OCI-M2 (cell line): ENCODE results near the gene PHF8.

Source experiments
- DNase-seq: peaks from one replicate; lab custom pipeline; 2025; ENCODE audit not compliant: unreplicated experiment; lab: John Stamatoyannopoulos, UW

Gene PHF8

DNA sequence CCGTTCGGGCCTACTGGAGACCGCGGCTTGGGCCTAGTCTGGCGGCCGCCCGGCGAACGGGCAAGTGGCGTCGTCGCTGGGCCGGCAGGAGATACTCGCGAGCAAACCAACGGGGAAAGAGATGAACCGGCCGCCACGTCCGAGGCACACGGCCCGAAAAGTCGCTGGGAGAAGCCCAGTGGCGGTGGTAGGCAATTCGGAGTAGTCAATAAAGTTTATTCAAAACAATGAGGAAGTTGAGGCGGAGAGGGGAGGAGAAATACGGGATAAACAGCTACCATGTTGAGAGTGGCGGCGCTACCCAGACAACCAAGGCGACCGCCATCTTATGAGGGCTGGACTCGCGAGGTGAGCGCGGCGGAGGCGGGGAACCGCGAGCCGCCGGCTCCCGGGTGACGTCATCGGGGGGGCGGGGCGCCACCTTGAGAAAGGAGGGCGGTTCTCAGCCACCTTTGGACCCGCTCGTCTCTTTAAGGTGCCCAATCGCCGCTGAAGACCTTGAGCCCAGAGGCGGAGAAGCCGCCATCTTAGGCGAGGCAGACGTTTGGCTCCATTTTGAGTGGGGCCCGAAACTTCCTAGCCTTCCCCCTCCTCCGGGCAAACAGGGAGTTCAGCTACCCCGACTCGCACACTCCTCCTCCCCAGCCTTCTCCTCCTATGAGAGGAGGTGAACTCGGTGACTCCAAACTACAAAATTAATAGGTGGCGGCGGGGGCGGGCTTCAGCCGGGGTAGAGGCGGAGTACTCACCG, at the start of gene PHF8:
Gene PHF8, minus strand, starts transcription at position 348 of the 751 bp plus-strand sequence. CDS start 1,745 bp downstream, outside the sequence.
- DNase-seq: peak; percentile 93

DNA sequence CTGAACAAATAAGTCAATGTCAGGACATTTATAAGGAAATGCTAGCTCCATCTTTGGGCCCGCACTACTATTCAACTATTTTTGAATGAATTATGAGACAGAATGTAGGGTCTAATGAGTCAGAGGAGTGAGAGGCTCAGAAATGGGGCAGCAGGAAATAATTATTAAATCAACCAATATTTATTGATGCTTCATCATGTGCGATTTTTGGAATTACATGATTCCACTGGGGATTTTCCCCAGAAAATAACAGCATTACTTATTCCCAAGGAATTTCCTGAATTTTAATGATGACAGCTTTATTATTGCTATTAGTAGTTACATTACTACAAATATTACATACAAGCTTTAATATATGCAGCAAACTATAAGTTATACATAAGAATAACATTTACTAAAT, 49.3 kb upstream of the PHF8 start:
- DNase-seq: no peak

DNA sequence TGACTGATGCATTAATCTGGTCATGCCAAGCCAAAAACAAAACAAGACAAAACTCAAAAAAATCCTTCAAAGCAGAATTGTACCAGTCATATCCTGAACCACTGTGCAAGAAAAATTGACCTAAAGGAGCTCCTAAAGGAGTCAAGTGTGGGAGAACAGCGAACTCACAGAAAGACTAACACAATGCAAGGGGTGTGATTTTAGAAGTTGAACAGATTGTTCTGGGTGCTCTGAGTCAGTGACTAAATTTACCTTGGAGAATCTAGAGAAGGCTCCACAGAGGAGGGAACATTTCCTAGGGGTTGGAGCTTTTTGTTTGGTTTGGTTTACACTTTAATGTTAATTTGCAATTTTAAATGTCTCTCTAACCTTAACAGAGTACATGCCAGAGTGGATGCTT, 48.9 kb upstream of the PHF8 start:
- DNase-seq: no peak

DNA sequence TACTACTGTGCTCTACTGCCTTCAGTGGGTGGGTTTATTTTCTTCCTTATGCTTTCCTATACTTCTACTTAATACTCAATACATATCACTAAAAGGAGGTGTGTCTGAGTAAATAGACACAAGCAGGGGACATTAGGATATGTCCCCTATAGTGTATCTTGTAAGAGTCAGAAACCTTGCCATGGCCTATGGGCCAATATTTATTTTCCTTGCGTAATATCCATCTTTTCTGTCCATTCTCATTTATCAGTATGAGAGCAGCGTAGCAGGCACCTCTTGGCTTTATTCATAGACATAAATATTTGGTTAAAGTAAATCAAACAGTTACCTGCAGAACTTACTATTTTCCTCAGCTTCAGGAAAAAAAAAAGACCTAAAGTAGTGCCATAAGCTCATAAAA, 46.6 kb upstream of the PHF8 start:
- no peak for DNase-seq

DNA sequence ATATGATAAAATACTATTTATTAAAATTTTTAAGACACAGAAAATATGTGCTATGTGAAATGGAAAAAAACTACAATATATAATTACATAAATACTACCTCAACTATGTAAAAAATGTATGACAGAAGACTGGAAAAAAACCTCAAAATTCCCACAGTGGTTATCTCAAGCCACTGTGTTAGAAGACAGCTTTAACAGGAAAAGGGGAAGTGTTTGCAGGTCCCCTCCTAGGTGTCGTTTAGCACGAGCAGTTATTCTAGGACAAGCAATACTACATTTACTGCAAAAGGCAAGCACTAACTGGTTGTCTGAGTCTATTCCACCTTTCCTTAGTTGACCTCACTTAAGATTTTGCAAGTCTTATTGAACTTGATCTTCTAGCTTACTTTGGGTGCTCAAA, 44.9 kb upstream of the PHF8 start:
- DNase-seq: no peak

DNA sequence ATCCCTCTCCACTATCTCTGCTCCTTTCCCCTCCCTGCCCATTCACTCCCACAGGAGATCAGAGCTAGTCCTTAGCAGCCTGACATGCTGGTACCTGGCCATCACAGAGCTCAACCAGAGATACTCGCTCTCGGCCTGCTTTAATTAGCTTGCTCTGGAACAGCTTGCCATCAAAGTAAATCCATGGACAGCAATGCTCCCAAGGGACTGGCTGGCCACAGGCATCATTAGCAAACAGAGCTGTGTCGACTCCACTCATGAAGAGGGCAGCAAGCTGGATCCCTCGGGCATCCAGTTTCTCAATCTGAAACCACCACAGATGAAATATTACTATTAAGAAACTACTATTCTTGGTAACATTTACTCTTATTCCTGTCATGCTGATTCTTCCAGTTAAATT, 43.4 kb upstream of the PHF8 start:
- no peak for DNase-seq

DNA sequence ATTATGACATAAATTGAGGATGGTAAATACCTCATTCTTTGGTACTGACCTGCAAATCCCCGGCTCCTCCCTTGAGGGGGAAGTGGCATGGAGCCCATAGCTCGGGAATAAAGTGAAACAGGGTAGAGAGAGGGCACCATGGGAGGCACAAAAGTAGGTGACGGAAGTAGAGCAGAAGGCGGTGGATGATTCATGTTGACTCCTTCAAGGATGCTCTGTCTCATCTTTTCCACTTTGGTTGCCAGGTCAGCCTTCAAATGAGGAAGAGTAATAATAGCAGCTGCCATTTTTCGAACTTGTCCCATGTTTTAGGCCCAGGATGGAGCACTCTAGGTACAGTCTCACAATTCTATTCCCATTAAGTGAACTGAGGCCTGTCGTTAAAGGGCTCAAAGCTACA, 41.4 kb upstream of the PHF8 start:
- DNase-seq: no peak

DNA sequence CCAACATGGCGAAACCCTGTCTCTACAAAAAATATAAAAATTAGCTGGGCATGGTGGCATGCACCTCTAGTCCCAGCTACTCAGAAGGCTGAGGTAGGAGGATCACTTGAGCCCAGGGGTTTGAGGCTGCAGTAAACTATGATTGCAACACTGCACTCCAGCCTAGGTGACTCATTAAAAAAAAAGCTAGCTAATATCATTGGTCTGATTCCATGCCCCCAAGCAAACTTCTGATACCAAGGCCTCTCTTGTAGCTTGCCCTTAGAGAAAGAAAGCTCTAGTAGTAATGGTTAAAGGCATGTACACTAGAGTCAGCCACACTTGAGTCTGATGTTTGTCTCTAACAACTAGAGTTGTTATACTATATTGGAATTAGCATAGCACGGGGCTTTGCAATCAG, 32.6 kb upstream of the PHF8 start:
- DNase-seq: no peak

DNA sequence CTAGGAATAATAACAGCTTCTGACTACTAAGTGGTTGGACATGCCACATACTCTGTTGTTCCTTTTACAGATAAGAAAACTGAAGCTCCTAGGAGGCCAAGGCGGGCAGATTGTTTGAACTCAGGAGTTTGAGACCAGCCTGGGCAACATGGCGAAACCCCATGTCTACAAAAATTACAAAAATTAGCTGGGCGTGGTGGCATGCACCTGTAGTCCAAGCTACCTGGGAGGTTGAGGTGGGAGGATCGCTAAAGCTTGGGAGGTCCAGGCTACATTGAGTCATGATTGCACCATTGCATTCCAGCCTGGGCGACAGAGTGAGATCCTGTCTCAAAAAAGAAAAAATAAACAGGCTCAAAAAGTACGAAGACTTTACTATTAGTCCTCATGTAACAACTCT, 30.6 kb upstream of the PHF8 start:
- DNase-seq: no peak

DNA sequence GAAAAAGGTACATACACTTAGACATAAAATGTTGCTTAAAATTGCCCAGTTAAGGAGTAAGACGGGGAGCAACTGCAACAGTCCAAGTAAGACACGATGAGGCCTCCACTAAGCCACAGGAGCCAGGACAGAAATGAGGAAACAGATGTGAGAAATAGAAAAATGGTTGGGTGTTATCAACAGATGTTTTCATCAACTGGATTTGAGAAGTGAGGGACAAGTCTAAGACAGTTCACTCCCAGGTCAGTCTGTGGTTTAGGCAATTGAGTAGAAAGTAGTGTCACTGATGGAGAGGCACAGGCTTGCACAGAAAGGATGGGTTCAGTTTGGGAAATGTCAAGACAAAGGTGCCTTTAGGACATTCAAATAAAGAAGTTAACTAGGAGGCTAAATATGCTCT, 23.5 kb upstream of the PHF8 start:
- no peak for DNase-seq

DNA sequence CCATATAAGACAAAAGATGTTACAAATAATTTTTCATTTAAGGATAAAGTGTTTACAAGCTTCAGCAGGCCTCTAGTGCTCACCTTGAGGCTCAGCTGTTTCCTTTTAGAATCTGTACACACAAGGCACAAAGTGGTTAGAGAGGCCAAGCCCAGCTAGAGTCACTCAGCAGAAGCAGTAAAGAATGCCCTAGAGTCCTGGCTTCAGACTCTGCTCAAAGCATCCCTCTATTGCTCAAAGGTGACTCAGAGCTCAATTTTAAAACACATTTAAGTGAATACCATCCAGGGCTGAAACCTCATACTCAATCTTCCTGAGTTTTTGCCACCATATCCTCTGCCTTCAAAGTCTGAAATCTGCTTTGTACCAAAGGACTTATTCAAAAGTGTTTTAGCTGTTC, 22.6 kb upstream of the PHF8 start:
- DNase-seq: no peak

DNA sequence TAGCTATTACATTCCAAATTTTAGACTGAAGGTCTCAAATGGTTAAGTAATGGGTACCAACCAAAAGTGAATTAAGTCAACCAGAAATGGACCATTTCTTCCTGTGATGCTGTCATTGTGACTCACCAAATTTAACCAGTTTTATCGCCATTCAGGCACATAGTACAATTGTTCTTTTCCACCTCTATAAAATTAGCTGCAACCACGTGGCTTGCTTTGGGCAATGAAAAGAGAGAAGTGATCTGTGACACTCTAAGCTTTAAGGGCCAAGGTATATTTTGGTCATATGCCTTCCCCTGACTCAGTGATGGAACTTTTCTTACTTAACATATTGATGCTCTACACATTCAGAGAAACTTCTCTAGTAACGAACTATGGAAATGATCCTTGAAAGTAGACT, 20.3 kb upstream of the PHF8 start:
- no peak for DNase-seq

DNA sequence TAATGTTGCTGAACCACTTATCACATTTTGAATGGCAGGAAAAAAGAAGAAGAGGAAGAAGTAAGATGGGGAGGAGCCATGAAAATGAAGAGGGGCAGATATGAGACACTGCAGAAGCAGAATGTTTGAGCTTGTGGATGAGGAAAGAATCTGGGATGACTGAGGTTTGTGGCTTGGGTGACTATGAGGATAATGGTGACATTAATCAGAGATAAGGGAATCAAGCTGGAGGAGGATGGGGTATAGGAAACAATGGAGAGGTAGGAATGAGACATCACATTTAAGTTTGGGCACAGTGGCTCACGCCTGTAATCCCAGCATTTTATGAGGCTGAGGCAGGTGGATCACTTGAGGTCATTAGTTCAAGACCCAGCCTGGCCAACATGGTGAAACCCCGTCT, 19.1 kb upstream of the PHF8 start:
- no peak for DNase-seq

DNA sequence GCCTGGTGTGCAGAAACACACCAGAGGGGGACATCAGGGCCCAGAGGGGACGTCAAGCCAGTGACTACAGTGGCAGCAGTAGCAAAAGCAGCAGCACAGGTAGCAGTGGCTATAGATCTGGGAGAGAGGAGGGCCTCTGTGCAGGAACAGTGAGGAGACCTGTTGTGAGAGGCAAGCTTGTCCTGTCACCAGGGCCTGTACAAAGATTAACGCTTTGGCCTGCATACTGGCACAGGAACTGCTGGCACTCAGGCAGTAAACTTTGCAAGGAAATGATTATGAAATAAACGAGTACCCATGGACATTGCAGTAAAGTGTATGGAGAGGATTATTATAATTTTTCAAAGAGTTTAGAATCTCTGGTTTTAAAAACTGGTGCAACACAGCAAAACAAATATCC, 5.5 kb upstream of the PHF8 start:
- DNase-seq: no peak

DNA sequence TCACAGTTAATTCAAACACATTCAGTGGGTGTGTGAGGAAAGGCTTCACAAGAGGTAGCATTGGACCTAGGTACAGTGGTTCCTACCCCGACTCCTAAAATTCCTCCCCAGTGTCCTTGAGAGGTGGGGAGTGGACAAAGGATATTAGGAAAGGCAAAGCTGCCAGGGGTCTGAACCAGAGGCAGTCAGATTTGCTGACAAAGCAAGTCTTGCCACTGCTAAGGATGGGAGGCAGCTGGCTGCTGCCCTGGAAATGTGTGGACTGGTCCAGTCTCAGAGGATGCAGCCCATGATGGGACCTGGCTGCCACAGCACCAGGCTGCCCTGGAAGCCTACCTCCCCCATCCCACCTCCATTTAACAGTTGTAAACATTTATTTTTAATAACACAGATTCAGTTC, 4.1 kb upstream of the PHF8 start:
- DNase-seq: no peak

DNA sequence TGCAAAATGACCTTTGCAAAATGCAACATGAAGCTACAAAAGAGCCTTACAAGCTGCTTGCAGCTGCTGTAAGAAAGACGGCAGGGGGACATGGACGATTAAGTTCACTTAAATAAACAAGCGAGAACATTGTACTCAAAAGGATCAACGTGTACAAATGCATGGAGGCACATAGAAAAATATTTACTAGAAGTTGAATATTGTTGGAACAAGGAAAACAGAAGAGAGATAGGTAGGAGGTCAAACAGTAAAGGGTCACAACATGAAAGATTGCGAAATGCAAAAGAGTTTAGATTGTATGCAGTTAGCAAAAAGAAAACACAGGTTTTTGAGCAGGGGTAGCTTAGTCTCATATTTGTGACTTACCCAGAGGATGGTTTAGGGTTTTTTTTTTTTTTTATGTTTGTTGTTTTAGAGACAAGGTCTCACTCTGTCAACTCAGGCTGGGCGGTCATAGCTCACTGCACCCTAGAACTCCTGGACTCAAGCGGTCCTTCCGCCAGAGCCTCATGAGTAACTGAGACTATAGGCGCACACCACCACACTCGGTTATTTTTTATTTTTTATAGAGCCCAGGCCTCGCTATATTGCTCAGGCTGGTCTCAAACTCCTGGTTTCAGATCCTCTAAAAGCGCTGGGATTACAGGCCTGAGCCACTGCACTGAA, 1.4 kb upstream of the PHF8 start:
- no peak for DNase-seq

DNA sequence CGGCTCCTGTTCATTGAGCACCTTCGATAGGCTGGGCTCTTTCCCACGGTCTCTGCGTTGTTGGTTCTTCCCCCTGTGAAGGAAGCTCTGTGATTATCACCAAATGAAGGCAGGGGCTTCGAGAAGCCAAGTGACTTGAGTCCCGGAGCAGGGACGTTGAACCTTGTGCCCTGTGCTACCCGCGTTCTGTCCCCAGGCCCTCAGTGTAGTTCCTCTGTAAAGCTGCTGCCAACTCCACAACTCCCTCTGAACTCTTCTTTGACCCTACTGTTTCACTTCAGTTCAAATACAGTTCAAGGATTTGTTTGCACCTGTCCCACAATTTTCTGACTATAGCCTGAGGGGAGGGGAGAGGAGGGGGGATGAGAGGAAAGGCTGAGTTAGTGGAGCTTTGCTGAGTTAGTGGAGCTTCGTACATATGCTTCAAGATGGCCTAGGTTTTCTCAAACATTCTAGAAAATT, 635 bp upstream of the PHF8 start:
- DNase-seq: no peak

DNA sequence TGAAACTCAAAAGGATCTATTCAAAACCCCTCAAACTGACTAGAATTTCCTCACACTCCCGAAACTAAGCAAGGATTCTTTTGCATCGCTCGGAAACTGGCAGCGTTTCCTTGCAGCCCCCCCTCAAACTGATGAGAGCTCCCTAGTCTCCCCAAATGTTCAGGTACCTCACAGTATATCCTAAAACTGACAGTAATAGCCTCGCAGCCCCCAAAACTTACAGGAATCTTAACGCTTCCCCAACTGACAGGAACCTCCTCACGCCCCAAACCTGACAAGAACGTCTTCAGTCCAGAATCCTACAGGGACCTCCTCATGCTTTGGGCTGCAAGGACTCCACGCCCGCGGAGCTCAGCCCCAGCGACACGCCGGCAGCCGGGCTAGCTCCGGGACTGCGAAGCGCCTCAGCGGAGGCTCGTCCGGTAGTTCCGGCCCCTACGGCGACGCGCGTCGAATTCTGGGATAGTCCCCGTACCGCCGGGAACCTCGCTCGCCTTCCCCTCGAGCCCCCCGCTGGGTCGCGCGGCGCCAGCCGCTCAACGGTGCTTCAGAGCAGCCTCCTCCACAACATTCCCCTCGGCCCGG, 640 bp downstream of the PHF8 start:
- no peak for DNase-seq

DNA sequence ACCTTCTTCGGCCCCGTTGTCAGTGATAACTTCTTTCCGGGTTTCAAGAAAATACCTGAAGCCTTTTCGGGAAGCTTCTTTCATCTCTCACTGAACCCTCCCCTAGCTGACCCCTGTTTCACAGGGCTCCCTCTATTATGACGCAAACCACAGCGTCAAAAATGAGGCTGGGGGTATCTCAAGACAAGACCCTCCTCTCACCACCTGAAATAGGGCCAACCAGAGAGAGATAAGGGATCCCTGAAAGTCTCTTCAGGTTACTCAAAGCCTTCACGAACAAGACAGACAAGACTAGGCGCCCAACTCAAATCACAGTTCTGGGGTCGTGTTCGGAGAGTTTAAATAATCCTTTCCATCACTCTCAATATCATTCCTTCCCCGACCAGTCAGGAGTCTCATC, 1.2 kb downstream of the PHF8 start:
- DNase-seq: no peak

DNA sequence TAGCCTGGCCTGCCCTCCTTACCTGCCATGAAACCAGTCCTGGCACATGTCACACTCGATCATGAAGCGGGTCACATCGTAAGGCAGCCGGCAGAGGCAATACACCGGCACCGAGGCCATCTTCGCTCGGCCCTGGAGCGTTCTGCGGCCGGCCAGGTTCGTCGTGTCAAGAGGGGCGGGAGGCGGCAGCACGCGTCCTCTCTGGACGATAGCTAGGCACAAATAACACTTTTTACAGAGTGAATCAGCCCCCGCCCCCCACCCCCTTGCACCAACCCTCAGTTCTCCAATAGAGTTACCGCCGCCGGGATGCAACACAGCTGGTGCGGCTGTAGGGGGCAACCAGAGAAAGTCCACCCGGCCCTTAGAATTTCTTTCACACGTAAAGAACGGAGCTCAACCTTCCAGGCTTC, 1.7 kb downstream of the PHF8 start:
- DNase-seq: no peak

DNA sequence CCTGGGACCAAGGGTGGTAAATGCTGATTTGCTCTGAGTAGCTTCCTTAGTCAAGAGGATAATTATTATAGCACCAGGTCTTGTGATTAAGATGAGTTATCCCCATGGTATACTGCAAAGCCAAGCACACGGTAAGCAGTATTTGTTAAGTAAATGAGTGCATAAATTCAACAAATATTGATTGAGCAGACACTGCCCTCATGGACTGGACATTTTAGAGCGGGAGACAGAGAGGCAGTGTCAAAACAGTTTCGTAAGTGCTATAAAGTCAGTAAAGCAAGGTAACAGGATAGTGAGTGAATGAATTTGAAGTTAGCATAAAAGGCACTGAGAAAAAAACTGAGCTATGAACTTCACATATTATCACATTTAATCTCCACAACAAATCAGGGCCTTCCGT, 13.9 kb downstream of the PHF8 start:
- DNase-seq: no peak

DNA sequence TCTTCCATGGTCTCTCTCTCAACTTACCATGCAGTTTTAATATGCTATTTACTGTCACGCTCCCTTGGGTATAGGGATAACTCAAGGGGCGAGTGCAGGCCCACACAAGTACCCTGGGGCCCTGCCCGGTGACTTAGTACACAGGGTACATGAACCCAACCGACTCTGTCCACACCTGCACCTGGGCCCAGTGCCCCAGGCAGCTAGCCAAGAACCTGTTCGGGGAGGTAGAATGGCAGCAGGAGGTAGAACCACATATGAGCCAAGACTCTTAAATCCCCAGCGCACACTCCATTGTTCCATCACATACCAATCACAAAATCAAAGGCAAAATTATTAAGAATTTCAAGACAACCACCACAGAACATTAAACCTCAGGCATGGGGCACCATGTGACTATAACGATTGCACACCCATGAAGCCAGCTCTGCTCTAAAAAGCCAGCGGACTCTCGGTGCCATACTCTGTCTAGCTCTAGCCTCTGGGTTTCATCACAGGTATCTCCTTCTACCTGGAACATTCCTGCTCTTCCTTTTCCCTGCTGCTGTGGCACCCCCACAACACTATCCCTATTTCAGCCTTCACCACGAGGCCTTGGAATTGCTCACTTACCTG, 14.6 kb downstream of the PHF8 start:
- no peak for DNase-seq
